SK-N-SH (cell line): Measurements from ENCODE around the gene MPC1. TPM values are rescaled to one million over a fixed set of nuclear protein-coding genes. Genes with fewer than 3 reads are reported as not detected.

ENCODE experiments used
- CTCF ChIA-PET: fragments of 300-600, 350-600 bp; formaldehyde crosslinking; extraction: SDS; loops from one replicate; lab custom pipeline; 2021; lab: Yijun Ruan, JAX
- POLR2A ChIA-PET: fragments of 350-600 bp; sonication (Branson Sonifier 250); formaldehyde crosslinking; extraction: SDS; loops from one replicate; lab custom pipeline; 2020; ENCODE audit warnings: antibody characterized with exemption, inconsistent platforms; lab: Yijun Ruan, JAX
- DNase-seq: peaks from one replicate; pipeline ENCODE4 v3.0.0; 2012
- H2AFZ ChIP-seq: fragments of 200-600 bp; sonication (generic); 2 replicates; pipeline ENCODE4 v1.8.1; 2016; ENCODE audit warnings: antibody characterized with exemption, mild to moderate bottlenecking, low read depth
- H3F3A ChIP-seq: fragments of 200-600 bp; sonication (generic); replicated peaks from 2 replicates; pipeline ENCODE3; 2016; ENCODE audit warnings: antibody characterized with exemption, mild to moderate bottlenecking; ENCODE audit not compliant: insufficient read depth
- H3K27ac ChIP-seq, 2 experiments: fragments of 200-500 bp in 1 of 2; fragments of 200-600 bp in 1 of 2; sonication (Bioruptor generic) in 1 of 2; sonication (generic), shearing (Covaris generic) in 1 of 2; 2 replicates each; pipeline versions ENCODE4 v1.5.1 to v1.6.1; 2014 to 2016; ENCODE audit warnings: low read depth in 2 of 2, inconsistent platforms in 1 of 2, low read length in 1 of 2, mild to moderate bottlenecking in 1 of 2, mixed read lengths in 1 of 2
- H3K27me3 ChIP-seq: fragments of 200-600 bp; sonication (generic), shearing (Covaris generic); 2 replicates; pipeline ENCODE4 v1.6.1; 2016; ENCODE audit warnings: mixed run types; ENCODE audit not compliant: insufficient read depth
- H3K36me3 ChIP-seq, 2 experiments: fragments of 200-500 bp in 1 of 2; fragments of 200-600 bp in 1 of 2; sonication (Bioruptor generic) in 1 of 2; sonication (generic) in 1 of 2; replicated peaks in 1 of 2; 2 replicates each; pipeline versions ENCODE3 to v1.5.1; 2014 to 2016; ENCODE audit warnings: low read length in 1 of 2, mild to moderate bottlenecking in 1 of 2; ENCODE audit not compliant: insufficient read depth in 2 of 2, control insufficient read depth in 1 of 2
- H3K4me1 ChIP-seq, 2 experiments: fragments of 200-500 bp in 1 of 2; fragments of 200-600 bp in 1 of 2; sonication (Bioruptor generic) in 1 of 2; sonication (generic), shearing (Covaris generic) in 1 of 2; 2 replicates each; pipeline versions ENCODE4 v1.5.1 to v1.6.1; 2014 to 2016; ENCODE audit warnings: low read depth in 1 of 2, low read length in 1 of 2, mixed run types in 1 of 2; ENCODE audit not compliant: insufficient read depth in 2 of 2, control insufficient read depth in 1 of 2
- H3K4me2 ChIP-seq: fragments of 200-600 bp; sonication (generic), shearing (Covaris generic); 2 replicates; pipeline ENCODE4 v1.6.1; 2017; ENCODE audit warnings: mixed run types
- H3K4me3 ChIP-seq, 2 experiments: fragments of 200-500 bp in 1 of 2; fragments of 200-600 bp in 1 of 2; sonication (Bioruptor generic) in 1 of 2; sonication (generic), shearing (Covaris generic) in 1 of 2; 2 replicates each; pipeline versions ENCODE4 v1.5.1 to v1.8.1; 2014 to 2016; ENCODE audit warnings: low read depth in 2 of 2, inconsistent platforms in 1 of 2, low read length in 1 of 2, mild to moderate bottlenecking in 1 of 2, mixed read lengths in 1 of 2, moderate library complexity in 1 of 2
- H3K79me2 ChIP-seq: fragments of 200-600 bp; sonication (generic); 2 replicates; pipeline ENCODE4 v1.8.1; 2017; ENCODE audit warnings: mild to moderate bottlenecking; ENCODE audit not compliant: insufficient read depth
- H3K9ac ChIP-seq: fragments of 200-600 bp; sonication (generic); 2 replicates; pipeline ENCODE4 v1.6.1; 2017; ENCODE audit warnings: mixed run types
- H3K9me2 ChIP-seq: fragments of 200-600 bp; sonication (generic); 2 replicates; pipeline ENCODE4 v1.6.1; 2017; ENCODE audit warnings: mixed run types
- H3K9me3 ChIP-seq: fragments of 200-600 bp; sonication (generic); 2 replicates; pipeline ENCODE4 v1.6.1; 2017; ENCODE audit warnings: mixed run types, mild to moderate bottlenecking, moderate library complexity
- H4K20me1 ChIP-seq: fragments of 200-600 bp; sonication (generic); 2 replicates; pipeline ENCODE4 v1.6.1; 2017; ENCODE audit warnings: mild to moderate bottlenecking, mixed run types; ENCODE audit not compliant: insufficient read depth
- ELF1 ChIP-seq: IDR thresholded peaks from 2 replicates; pipeline ENCODE4 v1.4.0; 2012
- EZH2phosphoT487 ChIP-seq: fragments of 200-600 bp; sonication (generic); IDR thresholded peaks from 2 replicates; pipeline ENCODE4 v1.6.1; 2017; ENCODE audit warnings: low read depth, mixed run types, mild to moderate bottlenecking, antibody characterized with exemption, moderate library complexity, borderline replicate concordance
- FOSL2 ChIP-seq: IDR thresholded peaks from 2 replicates; pipeline ENCODE4 v1.4.0; 2012; ENCODE audit warnings: low read depth, mild to moderate bottlenecking, moderate library complexity, borderline replicate concordance
- FOXJ3 ChIP-seq: sonication (generic); formaldehyde crosslinking; IDR thresholded peaks from 2 replicates; pipeline ENCODE4 v1.5.1; 2020; ENCODE audit warnings: mild to moderate bottlenecking, missing genetic modification reagents
- FOXM1 ChIP-seq: IDR thresholded peaks from 2 replicates; pipeline ENCODE4 v1.4.0; 2012; ENCODE audit warnings: low read depth, mild to moderate bottlenecking
- GABPA ChIP-seq: IDR thresholded peaks from 2 replicates; pipeline ENCODE4 v1.4.0; 2012; ENCODE audit warnings: low read depth, mild to moderate bottlenecking
- IRF3 ChIP-seq: fragments of 150-350 bp; IDR thresholded peaks from 2 replicates; pipeline ENCODE4 v1.6.1; 2016; ENCODE audit warnings: mild to moderate bottlenecking, low read depth, low read length
- JUND ChIP-seq: IDR thresholded peaks from 2 replicates; pipeline ENCODE4 v1.4.0; 2012
- MAX ChIP-seq: IDR thresholded peaks from 2 replicates; pipeline ENCODE4 v1.4.0; 2012; ENCODE audit warnings: low read depth
- MEF2A ChIP-seq: IDR thresholded peaks from 2 replicates; pipeline ENCODE4 v1.4.0; 2012; ENCODE audit warnings: low read depth, borderline replicate concordance
- NRF1 ChIP-seq: IDR thresholded peaks from 2 replicates; pipeline ENCODE4 v1.6.1; 2012; ENCODE audit warnings: low read depth, mild to moderate bottlenecking, low read length
- RAD21 ChIP-seq: IDR thresholded peaks from 2 replicates; pipeline ENCODE4 v1.6.1; 2012; ENCODE audit warnings: mild to moderate bottlenecking, low read length
- RCOR1 ChIP-seq: fragments of 150-350 bp; IDR thresholded peaks from 2 replicates; pipeline ENCODE4 v1.6.1; 2017; ENCODE audit warnings: antibody characterized with exemption, low read length
- RFX5 ChIP-seq: IDR thresholded peaks from 2 replicates; pipeline ENCODE4 v1.6.1; 2012; ENCODE audit warnings: mild to moderate bottlenecking, improper control_type of control experiment, low read length
- SIN3A ChIP-seq: IDR thresholded peaks from 2 replicates; pipeline ENCODE4 v1.6.1; 2012; ENCODE audit warnings: low read depth, mild to moderate bottlenecking, low read length, moderate library complexity, borderline replicate concordance
- SMC3 ChIP-seq: IDR thresholded peaks from 2 replicates; pipeline ENCODE4 v1.6.1; 2012; ENCODE audit warnings: low read depth, low read length, improper control_type of control experiment
- TEAD4 ChIP-seq: IDR thresholded peaks from 2 replicates; pipeline ENCODE4 v1.4.0; 2012; ENCODE audit warnings: mild to moderate bottlenecking, borderline replicate concordance; ENCODE audit not compliant: insufficient read depth
- USF1 ChIP-seq: IDR thresholded peaks from 2 replicates; pipeline ENCODE4 v1.4.0; 2012; ENCODE audit warnings: low read depth, borderline replicate concordance
- USF2 ChIP-seq: fragments of 150-350 bp; IDR thresholded peaks from 2 replicates; pipeline ENCODE4 v1.6.1; 2017; ENCODE audit warnings: antibody characterized with exemption, low read length, low read depth, borderline replicate concordance
- YY1 ChIP-seq: IDR thresholded peaks from 2 replicates; pipeline ENCODE4 v1.4.0; 2012; ENCODE audit warnings: low read depth, mild to moderate bottlenecking
- WGBS: methylation state at CpG from one replicate; pipeline ENCODE4 v1.1.6; 2017; ENCODE audit warnings: low lambda C conversion rate; 5-methylcytosine and 5-hydroxymethylcytosine counted together
- polyA plus RNA-seq, 3 experiments: library from polyadenylated mRNA; depleted of rRNA; stranded (reverse); fragments of >200 nt; gene quantifications; 2 replicates each; pipeline ENCODE4 v1.2.3, GENCODE V29; 2012

Gene MPC1
- polyA plus RNA-seq, 1 of the 3 experiments (the other 2 are of a cell fraction) = 13.6 TPM

GRCh38 chr6:166377721-166378120, 5.0 kb downstream of the MPC1 start:
- H3K36me3 ChIP-seq = no peaks in the 10 kb centered on the region
- 74% methylated on average over 2 of the region's 2 CpGs for WGBS
- no peaks in the 10 kb centered on the region for H3K27me3 ChIP-seq
- no peaks in the 10 kb centered on the region for H3K79me2 ChIP-seq
- H3K27ac ChIP-seq = no peak overlapping the region
- H3K4me1 ChIP-seq = peaks cover 0 to 2% of the 10 kb centered on the region in 2 experiments; a peak in 1 of 4 replicates
- CTCF ChIA-PET = interaction anchor here (1.4 to 5.1 kb wide), 4 partner anchors 15 to 101 kb away, joined by 3 to 27 read pairs (median 16); no protein-coding TSS in a partner anchor
- no peak overlapping the region for H3K4me3 ChIP-seq
- H2AFZ ChIP-seq = no peak overlapping the region
- POLR2A ChIA-PET = no interaction called here
- TF ChIP-seq FOXJ3 (CRISPR knock-in tag) (no peak), RAD21 (no peak), NRF1 (no peak), USF2 (no peak), RFX5 (no peak), SMC3 (no peak), FOXM1 (no peak), EZH2phosphoT487 (no peak), MAX (no peak), USF1 (no peak), RCOR1 (no peak), YY1 (no peak), FOSL2 (no peak), JUND (no peak), IRF3 (no peak), MEF2A (no peak), ELF1 (no peak), GABPA (no peak), TEAD4 (no peak), SIN3A (no peak)
- TF ChIP-seq, all 33 proteins: peak for 0
- Histone ChIP-seq H3F3A (no peaks in the 10 kb centered on the region), H3K4me2 (no peak overlapping the region), H4K20me1 (no peaks in the 10 kb centered on the region), H3K9me2 (no peaks in the 10 kb centered on the region), H3K9ac (no peak overlapping the region), H3K9me3 (no peaks in the 10 kb centered on the region)
- DNase-seq = no peak
